CD4-positive, CD25-positive, alpha-beta regulatory T cell (primary cell): ENCODE results near the gene IBSP. TPM values are rescaled to one million over a fixed set of nuclear protein-coding genes. Genes with fewer than 3 reads are reported as not detected.

ENCODE experiments used
- ATAC-seq, 2 donors: fragments of 150-1000 bp; cut with Tn5 transposase; one replicate each; pipeline ENCODE4 v1.10.0; 2021; ENCODE audit warnings: low read depth in 2 of 2, moderate number of reproducible peaks in 2 of 2, moderate library complexity in 1 of 2
- DNase-seq, 3 donors: peaks; one replicate each; pipeline versions ENCODE4 v3.0.0 to v3.0.0-alpha.2; 2012 to 2022; ENCODE audit warnings: mixed read lengths in 1 of 3
- H3K27ac ChIP-seq: one replicate; pipeline ENCODE4 v1.7.0; 2013; ENCODE audit warnings: mild to moderate bottlenecking, low read length; ENCODE audit not compliant: insufficient read depth, poor library complexity, severe bottlenecking
- H3K27me3 ChIP-seq: one replicate; pipeline ENCODE4 v1.7.0; 2013; ENCODE audit warnings: low read length; ENCODE audit not compliant: control insufficient read depth, insufficient read depth
- H3K36me3 ChIP-seq: one replicate; pipeline ENCODE4 v1.7.0; 2013; ENCODE audit warnings: mild to moderate bottlenecking, low read length, moderate library complexity; ENCODE audit not compliant: control insufficient read depth, insufficient read depth
- H3K4me1 ChIP-seq: 2 replicates; pipeline ENCODE4 v1.7.0; 2013; ENCODE audit warnings: mild to moderate bottlenecking, low read length; ENCODE audit not compliant: insufficient read depth, control insufficient read depth, poor library complexity, severe bottlenecking
- H3K4me3 ChIP-seq: one replicate; pipeline ENCODE4 v1.7.0; 2013; ENCODE audit warnings: low read depth, mild to moderate bottlenecking, low read length, moderate library complexity
- H3K9me3 ChIP-seq, 2 experiments: 1 replicate in 1 of 2; 2 replicates in 1 of 2; pipeline ENCODE4 v1.7.0; 2013; ENCODE audit warnings: low read length in 2 of 2, mild to moderate bottlenecking in 1 of 2, moderate library complexity in 1 of 2; ENCODE audit not compliant: control insufficient read depth in 2 of 2
- H3K27ac Mint-ChIP-seq, 3 donors: one replicate each; pipeline ENCODE4 v1.8.0; 2020 to 2022; ENCODE audit warnings: mild to moderate bottlenecking in 3 of 3, mixed read lengths in 3 of 3, moderate library complexity in 2 of 3
- H3K27me3 Mint-ChIP-seq: one replicate; pipeline ENCODE4 v1.8.0; 2022; ENCODE audit warnings: mild to moderate bottlenecking, mixed read lengths
- H3K36me3 Mint-ChIP-seq: one replicate; pipeline ENCODE4 v1.8.0; 2020; ENCODE audit warnings: mixed read lengths
- H3K4me1 Mint-ChIP-seq, 4 donors: one replicate each; pipeline ENCODE4 v1.8.0; 2020 to 2022; ENCODE audit warnings: mixed read lengths in 4 of 4, mild to moderate bottlenecking in 1 of 4
- H3K4me3 Mint-ChIP-seq, 4 donors: one replicate each; pipeline ENCODE4 v1.8.0; 2020 to 2022; ENCODE audit warnings: mild to moderate bottlenecking in 4 of 4, mixed read lengths in 4 of 4, moderate library complexity in 3 of 4
- H3K9me3 Mint-ChIP-seq, 7 donors: one replicate each; pipeline ENCODE4 v1.8.0; 2020 to 2022; ENCODE audit warnings: mixed read lengths in 7 of 7, mild to moderate bottlenecking in 3 of 7, moderate library complexity in 2 of 7
- polyA plus RNA-seq, 4 donors: library from polyadenylated mRNA; unstranded; fragments of 300-500 nt; fragmentation: Illumina TruSeq; gene quantifications; one replicate each; pipeline ENCODE4 v1.2.3, GENCODE V29; 2021
- total RNA-seq: library from RNA; stranded (reverse); gene quantifications from one replicate; pipeline ENCODE4 v1.2.3, GENCODE V29; 2022

IBSP gene
- not detected for total RNA-seq
- polyA plus RNA-seq = not detected

GRCh38 chr4:87799301-87800113 is at the start of gene IBSP:
Gene IBSP (plus strand): TSS chr4:87799554. CDS start chr4:87802362, 2,808 bp downstream.
- no peak for ATAC-seq
- H3K27me3 ChIP-seq = no peaks in the 10 kb centered on the region
- H3K27ac ChIP-seq = no peak within 1 kb of the TSS
- Mint-ChIP-seq H3K27me3 (peaks cover 4% of the 10 kb centered on the region), H3K4me1 (no peaks in the 10 kb centered on the region), H3K36me3 (no peaks in the 10 kb centered on the region), H3K4me3 (no peak within 1 kb of the TSS), H3K9me3 (peaks cover 0 to 2% (median 0%) of the 10 kb centered on the region in 7 donors), H3K27ac (no peak within 1 kb of the TSS)
- no peaks in the 10 kb centered on the region for H3K4me1 ChIP-seq
- no peak for DNase-seq
- no peak within 1 kb of the TSS for H3K4me3 ChIP-seq
- no peaks in the 10 kb centered on the region for H3K9me3 ChIP-seq
- H3K36me3 ChIP-seq = no peaks in the 10 kb centered on the region

GRCh38 chr4:87749883-87750282 is 49.5 kb upstream of the IBSP start:
- no peak overlapping the region for H3K27ac Mint-ChIP-seq
- H3K27me3 Mint-ChIP-seq = peaks cover 4% of the 10 kb centered on the region
- ATAC-seq (no peak), DNase-seq (no peak)
- Histone ChIP-seq H3K4me3 (no peak overlapping the region), H3K4me1 (no peaks in the 10 kb centered on the region), H3K36me3 (no peaks in the 10 kb centered on the region), H3K27ac (no peak overlapping the region), H3K9me3 (no peaks in the 10 kb centered on the region), H3K27me3 (no peaks in the 10 kb centered on the region)
- no peak overlapping the region for H3K4me3 Mint-ChIP-seq
- no peaks in the 10 kb centered on the region for H3K36me3 Mint-ChIP-seq
- H3K9me3 Mint-ChIP-seq = peaks cover 0 to 5% (median 2%) of the 10 kb centered on the region in 7 donors
- H3K4me1 Mint-ChIP-seq = no peaks in the 10 kb centered on the region

GRCh38 chr4:87758270-87758669 is 41.1 kb upstream of the IBSP start:
- no peak overlapping the region for H3K27ac Mint-ChIP-seq
- H3K4me1 Mint-ChIP-seq = no peaks in the 10 kb centered on the region
- Histone ChIP-seq H3K9me3 (no peaks in the 10 kb centered on the region), H3K27me3 (no peaks in the 10 kb centered on the region), H3K4me1 (no peaks in the 10 kb centered on the region), H3K36me3 (no peaks in the 10 kb centered on the region), H3K4me3 (no peak overlapping the region), H3K27ac (no peak overlapping the region)
- ATAC-seq (no peak), DNase-seq (no peak)
- H3K27me3 Mint-ChIP-seq = no peaks in the 10 kb centered on the region
- no peak overlapping the region for H3K4me3 Mint-ChIP-seq
- no peaks in the 10 kb centered on the region for H3K36me3 Mint-ChIP-seq
- peaks cover 0 to 6% (median 0%) of the 10 kb centered on the region in 7 donors for H3K9me3 Mint-ChIP-seq

- no peak overlapping the region for H3K4me3 Mint-ChIP-seq
- no peaks in the 10 kb centered on the region for H3K4me1 Mint-ChIP-seq
- Histone ChIP-seq H3K4me1 (no peaks in the 10 kb centered on the region), H3K9me3 (no peaks in the 10 kb centered on the region), H3K36me3 (no peaks in the 10 kb centered on the region), H3K27me3 (no peaks in the 10 kb centered on the region), H3K27ac (no peak overlapping the region), H3K4me3 (no peak overlapping the region)
- no peaks in the 10 kb centered on the region for H3K27me3 Mint-ChIP-seq
- H3K27ac Mint-ChIP-seq = no peak overlapping the region
- no peak for DNase-seq
- ATAC-seq = no peak
- H3K36me3 Mint-ChIP-seq = no peaks in the 10 kb centered on the region
- peaks cover 0 to 6% (median 3%) of the 10 kb centered on the region in 7 donors for H3K9me3 Mint-ChIP-seq
Measured at GRCh38 chr4:87762311-87762710, 37.0 kb upstream of the IBSP start.

DNA sequence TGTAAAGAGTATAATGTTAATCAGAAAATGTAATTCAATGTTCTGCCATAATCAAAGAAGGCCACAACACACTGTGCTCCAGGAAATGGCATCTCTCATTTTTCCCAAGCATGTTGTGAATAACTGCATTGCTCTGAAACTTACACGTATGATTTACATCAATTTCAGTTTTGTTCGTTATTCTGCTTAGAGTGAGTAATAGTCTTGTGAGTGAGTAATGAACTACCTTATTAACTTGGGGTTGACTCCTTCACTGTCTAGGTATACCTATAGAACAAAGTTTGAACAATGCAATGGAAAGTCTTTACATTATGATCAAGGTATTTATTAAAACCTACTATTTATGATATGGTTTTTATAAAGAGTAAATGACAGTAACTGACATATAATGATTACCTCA is 17.8 kb upstream of the IBSP start:
- Mint-ChIP-seq H3K27me3 (no peaks in the 10 kb centered on the region), H3K4me3 (no peak overlapping the region), H3K36me3 (no peaks in the 10 kb centered on the region), H3K27ac (no peak overlapping the region), H3K9me3 (peaks cover 0 to 1% (median 0%) of the 10 kb centered on the region in 7 donors), H3K4me1 (no peaks in the 10 kb centered on the region)
- DNase-seq (no peak), ATAC-seq (no peak)
- no peaks in the 10 kb centered on the region for H3K36me3 ChIP-seq
- H3K27ac ChIP-seq = no peak overlapping the region
- no peaks in the 10 kb centered on the region for H3K4me1 ChIP-seq
- no peaks in the 10 kb centered on the region for H3K27me3 ChIP-seq
- no peaks in the 10 kb centered on the region for H3K9me3 ChIP-seq
- H3K4me3 ChIP-seq = no peak overlapping the region

GRCh38 chr4:87783781-87784180 is 15.6 kb upstream of the IBSP start:
- DNase-seq (no peak), ATAC-seq (no peak)
- H3K27me3 ChIP-seq = no peaks in the 10 kb centered on the region
- no peaks in the 10 kb centered on the region for H3K36me3 ChIP-seq
- no peak overlapping the region for H3K4me3 Mint-ChIP-seq
- no peaks in the 10 kb centered on the region for H3K27me3 Mint-ChIP-seq
- no peaks in the 10 kb centered on the region for H3K36me3 Mint-ChIP-seq
- no peak overlapping the region for H3K4me3 ChIP-seq
- H3K27ac ChIP-seq = no peak overlapping the region
- H3K9me3 Mint-ChIP-seq = peaks cover 0 to 1% (median 0%) of the 10 kb centered on the region in 7 donors
- no peaks in the 10 kb centered on the region for H3K4me1 ChIP-seq
- no peak overlapping the region for H3K27ac Mint-ChIP-seq
- no peaks in the 10 kb centered on the region for H3K9me3 ChIP-seq
- H3K4me1 Mint-ChIP-seq = no peaks in the 10 kb centered on the region

DNA sequence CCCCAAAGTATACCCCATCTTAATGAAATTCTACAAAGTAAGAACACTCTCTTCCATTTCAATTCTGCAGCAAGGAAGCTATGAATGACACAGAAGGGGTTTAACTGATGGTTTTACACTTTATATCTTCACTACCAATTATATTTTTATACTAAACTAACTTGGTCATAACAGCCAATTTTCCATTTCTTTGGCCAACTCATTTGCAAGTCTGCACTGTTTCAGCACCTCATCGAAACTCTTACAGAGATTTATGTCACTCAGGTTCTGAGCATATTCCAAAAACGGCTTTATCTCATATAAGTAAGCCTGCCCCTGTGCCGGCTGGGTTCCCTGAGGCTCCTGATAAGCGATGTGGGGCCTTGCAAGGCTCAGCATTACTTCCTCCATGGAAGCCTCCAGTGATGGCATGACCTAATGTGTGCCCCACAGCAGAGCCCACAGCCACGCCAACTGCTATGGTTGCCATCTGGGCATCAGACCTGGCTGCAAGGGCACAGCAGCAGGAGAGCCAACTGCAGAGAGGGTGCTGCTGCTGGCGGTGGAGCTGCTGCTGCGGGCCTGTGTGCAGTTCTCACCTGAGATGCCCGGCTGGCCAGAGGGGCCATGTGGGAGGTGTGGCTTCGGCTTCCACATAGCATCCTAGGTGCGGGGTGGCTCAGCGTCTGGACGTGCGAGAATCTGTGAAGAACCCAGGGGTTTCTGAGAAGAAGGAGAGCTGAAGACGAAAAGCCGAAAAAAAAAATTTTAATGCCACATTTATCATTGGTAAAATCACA is 13.4 kb upstream of the IBSP start:
- no peak overlapping the region for H3K27ac ChIP-seq
- no peak overlapping the region for H3K4me3 Mint-ChIP-seq

More for the DNA sequence above, 13.4 kb upstream of the IBSP start:
- H3K27me3 ChIP-seq = no peaks in the 10 kb centered on the region
- DNase-seq = no peak
- no peaks in the 10 kb centered on the region for H3K9me3 ChIP-seq
- no peak for ATAC-seq
- Mint-ChIP-seq H3K27me3 (no peaks in the 10 kb centered on the region), H3K9me3 (peaks cover 0 to 1% (median 0%) of the 10 kb centered on the region in 7 donors), H3K36me3 (no peaks in the 10 kb centered on the region), H3K27ac (no peak overlapping the region), H3K4me1 (no peaks in the 10 kb centered on the region)
- H3K4me3 ChIP-seq = no peak overlapping the region
- H3K36me3 ChIP-seq = no peaks in the 10 kb centered on the region
- H3K4me1 ChIP-seq = no peaks in the 10 kb centered on the region
